ENCODE results near the gene MAP3K9. TPM values are rescaled to one million over a fixed set of nuclear protein-coding genes. Genes with fewer than 3 reads are reported as not detected.

MAP3K9 gene
- total RNA-seq, 2 donors from 2014 or later: 10.6 to 13.0 TPM

- no peaks in the 10 kb centered on the region for H3K9me3 ChIP-seq
- H3K27me3 ChIP-seq: no peaks in the 10 kb centered on the region
- intact Hi-C loops (cut with DNase I): no loop called here
- no peak for TF ChIP-seq CTCF (IDR thresholded peaks at IDR 0.05)
- no peaks in the 10 kb centered on the region for H3K4me1 ChIP-seq
- no peak overlapping the region for H3K9ac ChIP-seq (ENCODE audit: low read depth in 2 of 2, low read length in 2 of 2)
- H3K36me3 ChIP-seq: no peaks in the 10 kb centered on the region
- H3K4me3 ChIP-seq: no peak overlapping the region
- no peak overlapping the region for H3K27ac ChIP-seq
- no peak for DNase-seq
Measured at GRCh38 chr14:70744641-70745040, 64.7 kb downstream of the MAP3K9 start.

- no peaks in the 10 kb centered on the region for H3K27me3 ChIP-seq
- no peak for TF ChIP-seq CTCF (IDR thresholded peaks at IDR 0.05)
- H3K36me3 ChIP-seq: no peaks in the 10 kb centered on the region
- intact Hi-C loops (cut with DNase I): no loop called here
- H3K9ac ChIP-seq (ENCODE audit: low read depth in 2 of 2, low read length in 2 of 2): no peak overlapping the region
- no peak overlapping the region for H3K27ac ChIP-seq
- DNase-seq: no peak
- H3K4me1 ChIP-seq: no peaks in the 10 kb centered on the region
- H3K9me3 ChIP-seq: no peaks in the 10 kb centered on the region
- no peak overlapping the region for H3K4me3 ChIP-seq
Measured at GRCh38 chr14:70742316-70742715, 67.0 kb downstream of the MAP3K9 start.

- Histone ChIP-seq H3K9me3 (no peaks in the 10 kb centered on the region), H3K36me3 (no peaks in the 10 kb centered on the region), H3K9ac (ENCODE audit: low read depth in 2 of 2, low read length in 2 of 2) (no peak overlapping the region), H3K27ac (no peak overlapping the region), H3K4me3 (no peak overlapping the region), H3K27me3 (no peaks in the 10 kb centered on the region), H3K4me1 (no peaks in the 10 kb centered on the region)
- intact Hi-C loops (cut with DNase I): no loop called here
- DNase-seq: no peak
- no peak for TF ChIP-seq CTCF (IDR thresholded peaks at IDR 0.05)
Measured at GRCh38 chr14:70741482-70741881, 67.8 kb downstream of the MAP3K9 start.

DNA sequence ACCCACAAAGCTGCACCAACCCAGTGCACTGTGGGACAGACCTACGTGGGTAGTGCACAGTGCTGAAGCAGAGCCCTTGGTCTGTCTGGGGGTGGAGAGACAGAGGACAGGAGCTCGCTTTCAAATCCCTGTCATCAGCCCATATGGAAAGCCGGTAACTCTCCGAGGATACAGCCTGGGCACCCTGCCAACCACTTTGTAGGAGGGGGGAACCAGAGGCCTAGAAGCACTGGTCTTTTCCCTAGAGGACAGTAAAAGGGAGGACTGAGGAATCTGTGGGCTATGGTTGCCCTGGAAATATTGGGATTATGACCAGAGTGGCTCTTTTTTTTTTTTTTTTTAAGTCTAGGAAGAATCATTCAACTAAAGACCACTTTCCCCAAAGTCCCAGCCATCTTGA, 74.3 kb downstream of the MAP3K9 start:
- DNase-seq: no peak
- no peak for TF ChIP-seq CTCF (IDR thresholded peaks at IDR 0.05)
- H3K4me3 ChIP-seq: no peak overlapping the region
- no peaks in the 10 kb centered on the region for H3K27me3 ChIP-seq
- no peak overlapping the region for H3K9ac ChIP-seq (ENCODE audit: low read depth in 2 of 2, low read length in 2 of 2)
- intact Hi-C loops (cut with DNase I): no loop called here
- no peak overlapping the region for H3K27ac ChIP-seq
- H3K9me3 ChIP-seq: no peaks in the 10 kb centered on the region
- no peaks in the 10 kb centered on the region for H3K36me3 ChIP-seq
- H3K4me1 ChIP-seq: no peaks in the 10 kb centered on the region

- no peaks in the 10 kb centered on the region for H3K27me3 ChIP-seq
- H3K9ac ChIP-seq (ENCODE audit: low read depth in 2 of 2, low read length in 2 of 2): no peak overlapping the region
- intact Hi-C loops (cut with DNase I): no loop called here
- no peak overlapping the region for H3K27ac ChIP-seq
- no peaks in the 10 kb centered on the region for H3K36me3 ChIP-seq
- H3K4me1 ChIP-seq: no peaks in the 10 kb centered on the region
- no peak for DNase-seq
- no peaks in the 10 kb centered on the region for H3K9me3 ChIP-seq
- H3K4me3 ChIP-seq: no peak overlapping the region
- TF ChIP-seq CTCF (IDR thresholded peaks at IDR 0.05): no peak
Measured at GRCh38 chr14:70731447-70732239, 77.7 kb downstream of the MAP3K9 start.
